ENCODE results near the gene SFTPD.
"Not testable (repeated sequence)": the region's sequence is repeated elsewhere in the genome, so short reads cannot be mapped to it uniquely, and the experiment has no call there.

SFTPD gene

DNA sequence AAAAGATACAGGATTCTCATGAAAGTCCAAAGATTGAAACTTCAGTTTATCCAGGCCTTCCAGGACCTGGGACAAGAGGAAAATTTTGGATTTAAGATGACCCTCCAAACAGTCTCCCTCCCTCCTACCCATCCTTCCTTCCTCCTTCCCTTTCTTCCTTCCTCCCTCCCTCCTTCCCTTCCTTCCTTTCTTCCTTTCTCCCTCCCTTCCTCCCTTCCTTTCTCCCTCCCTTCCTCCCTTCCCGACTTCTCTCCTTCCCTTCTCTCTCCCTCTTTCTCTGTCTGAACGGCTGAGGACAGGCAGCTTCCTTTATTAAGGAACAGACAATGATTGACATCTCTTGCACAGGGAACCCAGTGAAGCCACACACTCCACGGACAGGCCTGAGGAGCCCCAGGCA is 23.3 kb downstream of the SFTPD start:
- Histone ChIP-seq H3K4me3 (no peak overlapping the region), H3K27ac (no peak overlapping the region)
- TF ChIP-seq, protein P1, sequence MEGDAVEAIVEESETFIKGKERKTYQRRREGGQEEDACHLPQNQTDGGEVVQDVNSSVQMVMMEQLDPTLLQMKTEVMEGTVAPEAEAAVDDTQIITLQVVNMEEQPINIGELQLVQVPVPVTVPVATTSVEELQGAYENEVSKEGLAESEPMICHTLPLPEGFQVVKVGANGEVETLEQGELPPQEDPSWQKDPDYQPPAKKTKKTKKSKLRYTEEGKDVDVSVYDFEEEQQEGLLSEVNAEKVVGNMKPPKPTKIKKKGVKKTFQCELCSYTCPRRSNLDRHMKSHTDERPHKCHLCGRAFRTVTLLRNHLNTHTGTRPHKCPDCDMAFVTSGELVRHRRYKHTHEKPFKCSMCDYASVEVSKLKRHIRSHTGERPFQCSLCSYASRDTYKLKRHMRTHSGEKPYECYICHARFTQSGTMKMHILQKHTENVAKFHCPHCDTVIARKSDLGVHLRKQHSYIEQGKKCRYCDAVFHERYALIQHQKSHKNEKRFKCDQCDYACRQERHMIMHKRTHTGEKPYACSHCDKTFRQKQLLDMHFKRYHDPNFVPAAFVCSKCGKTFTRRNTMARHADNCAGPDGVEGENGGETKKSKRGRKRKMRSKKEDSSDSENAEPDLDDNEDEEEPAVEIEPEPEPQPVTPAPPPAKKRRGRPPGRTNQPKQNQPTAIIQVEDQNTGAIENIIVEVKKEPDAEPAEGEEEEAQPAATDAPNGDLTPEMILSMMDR (IDR thresholded peaks at IDR 0.05): no peak
- DNase-seq (ENCODE audit: low spot score): no peak

DNA sequence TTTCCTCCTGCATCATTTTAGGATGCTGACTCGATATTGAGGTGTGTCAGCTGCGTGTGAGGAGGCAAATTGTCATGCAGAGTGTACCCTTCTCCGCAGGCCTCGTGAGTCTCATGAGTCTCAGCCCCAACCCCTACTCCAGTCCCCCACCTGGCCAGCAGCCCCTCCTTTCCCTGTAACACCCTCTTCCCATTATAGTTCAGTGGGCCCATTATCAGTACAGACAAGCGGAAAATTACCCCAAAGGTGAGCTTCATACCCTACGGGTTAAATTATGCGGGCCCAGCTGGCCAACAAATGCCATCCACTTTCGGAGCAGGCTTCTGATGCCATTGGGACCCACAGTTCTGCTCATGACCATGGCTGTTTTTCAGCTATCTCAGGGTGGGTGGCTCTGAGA is 25.2 kb downstream of the SFTPD start:
- Histone ChIP-seq H3K27ac (no peak overlapping the region), H3K4me3 (no peak overlapping the region)
- no peak for DNase-seq (ENCODE audit: low spot score)
- TF ChIP-seq, protein P1 (IDR thresholded peaks at IDR 0.05): no peak

DNA sequence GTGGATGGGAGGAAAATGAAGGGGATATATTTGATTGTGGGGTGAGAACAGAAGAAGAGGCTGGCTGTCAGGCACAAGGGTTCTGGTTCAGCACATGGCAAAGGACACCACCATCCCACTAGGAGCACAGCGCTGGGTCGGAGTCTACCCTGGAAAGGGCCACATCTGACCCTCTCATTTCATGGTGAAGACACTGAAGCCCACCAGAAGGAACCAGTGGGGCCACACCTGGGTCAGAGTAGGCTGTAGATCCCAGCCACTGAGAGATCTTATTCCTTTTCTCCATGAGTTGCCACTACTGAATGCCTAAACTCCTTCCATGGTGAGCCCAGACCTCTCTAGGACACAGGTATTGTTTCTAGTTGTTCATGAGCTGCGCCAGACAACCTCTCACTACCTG is 25.8 kb downstream of the SFTPD start:
- TF ChIP-seq, protein P1 (IDR thresholded peaks at IDR 0.05): no peak
- no peak for DNase-seq (ENCODE audit: low spot score)
- Histone ChIP-seq H3K4me3 (no peak overlapping the region), H3K27ac (no peak overlapping the region)

DNA sequence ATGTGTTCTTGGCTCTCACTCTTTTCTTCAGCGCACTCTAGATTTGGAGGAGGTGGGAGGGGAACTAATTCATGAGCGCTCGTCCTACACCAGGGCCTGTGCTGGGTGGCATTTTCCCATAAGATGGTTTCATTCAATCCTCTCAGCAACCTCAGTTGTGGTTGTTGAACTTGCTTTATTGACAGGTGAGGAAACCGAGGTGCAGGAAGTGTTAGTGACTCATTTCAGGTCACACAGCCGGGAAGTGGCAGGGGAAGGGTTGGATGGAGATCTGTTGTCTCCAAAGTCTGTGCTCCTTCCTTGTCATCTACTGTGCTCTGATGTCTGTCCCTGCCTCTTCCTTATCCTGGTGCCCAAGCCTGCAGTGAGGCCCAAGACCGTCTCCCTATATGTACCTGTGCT is 26.9 kb downstream of the SFTPD start:
- H3K4me3 ChIP-seq; DNase-seq (ENCODE audit: low spot score); H3K27ac ChIP-seq: not testable (repeated sequence)

DNA sequence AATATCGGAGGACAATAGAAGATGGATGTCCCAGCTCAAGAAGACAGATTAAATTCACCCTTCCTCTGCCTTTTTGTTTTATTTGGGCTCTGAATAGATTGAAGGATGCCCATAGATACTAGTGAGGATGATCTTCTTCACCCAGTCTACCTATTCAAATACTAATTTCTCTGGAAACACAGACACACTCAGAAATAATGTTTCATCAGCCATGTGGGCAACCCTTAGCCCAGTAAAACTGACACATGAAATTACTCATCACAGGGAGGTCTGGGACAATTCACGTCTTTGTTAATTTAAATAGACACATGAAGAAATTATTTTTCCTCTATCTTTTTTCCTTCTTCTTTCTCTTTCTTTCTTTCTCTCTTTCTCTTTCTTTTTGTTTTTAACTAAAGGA is 33.1 kb downstream of the SFTPD start:
- not testable (repeated sequence) for H3K27ac ChIP-seq; H3K4me3 ChIP-seq; DNase-seq (ENCODE audit: low spot score)

DNA sequence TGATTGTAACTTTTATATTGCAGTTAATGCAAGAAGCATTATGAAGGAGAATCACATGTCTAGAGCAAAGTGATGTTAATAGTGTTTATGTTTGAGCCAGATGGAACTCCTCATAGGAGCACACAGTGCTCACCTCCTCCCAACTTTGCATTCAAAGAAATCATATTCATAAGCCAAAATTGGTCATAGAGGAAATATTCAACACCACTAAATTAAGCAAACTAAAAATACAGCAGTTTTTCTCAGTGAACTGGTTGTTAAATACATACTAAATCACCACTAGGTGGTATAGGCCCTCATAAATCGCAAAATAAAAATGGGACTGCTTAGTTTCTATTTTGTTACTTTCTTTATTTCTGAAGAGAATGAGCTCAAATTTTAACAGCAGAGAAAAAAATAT is 34.4 kb downstream of the SFTPD start:
- DNase-seq (ENCODE audit: low spot score); H3K27ac ChIP-seq; H3K4me3 ChIP-seq: not testable (repeated sequence)
- TF ChIP-seq, protein P1 (IDR thresholded peaks at IDR 0.05): peak; percentile 1

DNA sequence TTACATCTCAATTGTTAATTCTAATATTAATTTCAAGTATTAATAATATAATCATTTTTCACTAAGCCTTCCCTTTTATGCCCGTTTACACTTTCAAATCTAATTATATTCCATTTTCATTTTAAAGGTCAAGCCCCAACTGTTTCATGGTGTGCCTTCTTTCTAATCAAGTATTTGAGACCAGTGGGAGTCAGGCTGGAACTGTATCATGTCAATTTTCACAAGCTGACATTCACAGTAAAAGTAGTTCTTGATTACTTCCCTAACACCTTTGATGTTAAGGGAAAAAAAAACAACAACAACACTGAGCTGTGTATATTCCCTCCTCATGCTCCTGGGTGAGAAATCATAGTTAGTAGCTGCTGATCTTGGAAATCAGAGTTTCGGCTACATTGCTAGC is 38.1 kb downstream of the SFTPD start:
- TF ChIP-seq, protein P1 (IDR thresholded peaks at IDR 0.05): no peak
- Histone ChIP-seq H3K27ac (no peak overlapping the region), H3K4me3 (no peak overlapping the region)
- DNase-seq (ENCODE audit: low spot score): no peak

DNA sequence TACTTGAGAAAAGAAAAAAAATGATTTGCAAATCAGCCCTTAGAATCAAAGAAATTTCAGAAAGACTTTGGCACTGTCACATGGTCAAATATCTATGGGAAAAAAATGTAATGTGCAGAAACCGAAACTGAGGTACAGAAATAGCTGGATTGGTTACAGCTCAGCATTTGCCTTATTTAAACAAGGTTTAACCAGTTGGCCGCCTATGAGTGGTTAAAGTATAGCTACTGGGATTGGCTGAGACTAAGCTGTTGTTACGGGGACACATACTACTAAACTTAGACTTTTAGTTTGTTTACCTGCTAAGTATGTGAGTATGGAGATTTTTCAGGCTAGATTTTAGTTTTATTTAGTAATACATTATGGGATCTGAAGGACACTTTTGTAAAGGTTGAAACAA is 38.6 kb downstream of the SFTPD start:
- Histone ChIP-seq H3K4me3 (no peak overlapping the region), H3K27ac (peak overlapping the region in 1 of 2 donors; percentile 24)
- TF ChIP-seq, protein P1 (IDR thresholded peaks at IDR 0.05): no peak
- DNase-seq (ENCODE audit: low spot score): no peak

Measured in coronary artery (tissue), 2 donors.